HG02870 (cell line): ENCODE results near the gene RPS24.

ENCODE experiments used
- ATAC-seq: cut with Tn5 transposase; IDR thresholded peaks from one replicate; pipeline ENCODE4 v1.9.1; 2021; ENCODE audit warnings: mild to moderate bottlenecking, moderate library complexity; ENCODE audit not compliant: unreplicated experiment

Gene RPS24

GRCh38 chr10:78081292-78081691 lies 47.6 kb downstream of the RPS24 start:
- ATAC-seq, result no peak

GRCh38 chr10:78082636-78083035 lies 49.0 kb downstream of the RPS24 start:
- no peak for ATAC-seq
